ENCODE results near the gene SLC25A36.
A peak's percentile ranks its signal among the peaks of the same experiment; 100 is the strongest.
"Not testable (repeated sequence)": the region's sequence is repeated elsewhere in the genome, so short reads cannot be mapped to it uniquely, and the experiment has no call there.

Gene SLC25A36

DNA sequence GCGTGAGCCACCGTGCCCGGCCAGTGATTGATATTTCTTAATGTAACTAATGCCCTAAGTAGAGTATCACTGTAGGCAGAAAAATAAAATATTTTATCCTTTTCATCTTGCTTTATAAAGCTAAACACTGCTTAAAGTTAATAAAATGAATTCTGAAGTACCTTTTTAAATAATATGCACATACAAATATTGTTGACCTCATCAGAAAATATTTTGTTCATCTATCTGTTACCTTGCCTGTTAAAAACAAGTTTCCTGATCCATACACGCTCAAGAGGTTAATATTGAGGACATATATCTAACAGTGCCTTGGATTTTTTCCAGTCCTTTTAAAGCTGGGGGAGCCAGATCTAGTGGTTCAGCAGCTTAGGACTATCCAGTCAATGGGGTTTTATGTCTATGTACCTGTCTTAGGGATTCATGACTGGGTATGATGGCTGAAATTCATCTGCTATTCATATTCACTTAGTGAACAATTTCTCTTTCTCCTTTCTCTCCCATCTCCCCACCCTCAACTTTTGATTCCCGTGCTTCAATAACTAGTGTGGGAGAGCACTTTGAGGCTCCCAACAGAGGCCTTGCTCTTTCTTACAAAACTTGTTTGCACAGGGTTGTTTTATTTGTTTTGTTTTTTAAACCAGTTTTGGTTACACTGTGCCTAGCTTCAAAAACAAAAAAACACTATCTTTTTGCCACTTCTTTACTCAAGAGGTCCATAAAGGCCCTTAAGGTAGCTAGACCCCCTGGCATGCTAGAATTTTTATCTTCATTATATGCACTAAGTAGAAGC is 7.0 kb downstream of the SLC25A36 start:
- Histone ChIP-seq H3K4me3 (ENCODE audit: low read length, poor library complexity, severe bottlenecking) (peak overlapping the region; percentile 30), H3K79me2 (ENCODE audit: insufficient read depth, low read length) (peaks cover 99% of the 10 kb centered on the region), H3K36me3 (ENCODE audit: insufficient read depth, low read length) (no peaks in the 10 kb centered on the region), H3F3A (ENCODE audit: low read depth) (no peaks in the 10 kb centered on the region; the same call in 1 of the 2 replicates), H4K20me1 (ENCODE audit: insufficient read depth, low read length, poor library complexity, severe bottlenecking) (peaks cover 82% of the 10 kb centered on the region), H3K9me2 (replicated peaks; ENCODE audit: low read depth, low read length) (no peaks in the 10 kb centered on the region), H3K9me3 (ENCODE audit: insufficient read depth, low read depth, low read length) (no peaks in the 10 kb centered on the region), H3K27me3 (ENCODE audit: insufficient read depth, low read length, poor library complexity, severe bottlenecking) (no peaks in the 10 kb centered on the region), H3K9ac (ENCODE audit: low read depth, low read length, poor library complexity, severe bottlenecking) (no peak overlapping the region), H3K4me1 (ENCODE audit: insufficient read depth, low read length, poor library complexity, severe bottlenecking) (peaks cover 58% of the 10 kb centered on the region), H3K4me2 (ENCODE audit: low read depth, low read length, poor library complexity, severe bottlenecking) (peak overlapping the region; percentile 89), H2AFZ (ENCODE audit: low read length) (no peak overlapping the region)
- TF ChIP-seq CTCF (conservative IDR thresholded peaks at IDR 0.05; ENCODE audit: low read length) (no peak), EZH2phosphoT487 (IDR thresholded peaks at IDR 0.05; ENCODE audit: borderline replicate concordance) (no peak)

DNA sequence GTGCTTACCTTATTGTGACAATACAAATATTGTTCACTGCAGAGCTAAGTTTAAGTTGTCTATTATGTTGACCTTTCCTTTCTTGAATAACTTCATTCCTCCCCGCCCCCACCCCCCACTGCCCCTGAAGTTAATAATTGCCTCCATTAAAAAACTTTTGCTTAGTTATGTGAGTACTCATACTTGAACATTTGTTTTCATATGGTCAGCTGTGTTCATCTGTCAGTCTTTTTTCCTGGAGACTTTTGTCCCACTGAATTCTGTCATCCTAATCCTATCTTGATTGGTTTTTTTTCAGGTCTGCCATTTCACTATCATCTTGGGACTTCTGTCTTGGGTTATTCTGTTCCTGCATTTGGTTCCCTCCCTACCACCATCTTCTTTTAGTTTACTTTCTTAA is 8.5 kb downstream of the SLC25A36 start:
- Histone ChIP-seq H3K9me3 (ENCODE audit: insufficient read depth, low read depth, low read length) (no peaks in the 10 kb centered on the region), H3K9me2 (replicated peaks; ENCODE audit: low read depth, low read length) (no peaks in the 10 kb centered on the region), H3F3A (ENCODE audit: low read depth) (no peaks in the 10 kb centered on the region; the same call in 1 of the 2 replicates), H3K9ac (ENCODE audit: low read depth, low read length, poor library complexity, severe bottlenecking) (no peak overlapping the region), H3K27me3 (ENCODE audit: insufficient read depth, low read length, poor library complexity, severe bottlenecking) (no peaks in the 10 kb centered on the region), H3K36me3 (ENCODE audit: insufficient read depth, low read length) (no peaks in the 10 kb centered on the region), H3K4me1 (ENCODE audit: insufficient read depth, low read length, poor library complexity, severe bottlenecking) (peaks cover 50% of the 10 kb centered on the region), H4K20me1 (ENCODE audit: insufficient read depth, low read length, poor library complexity, severe bottlenecking) (peaks cover 82% of the 10 kb centered on the region), H3K79me2 (ENCODE audit: insufficient read depth, low read length) (peaks cover 99% of the 10 kb centered on the region), H3K4me2 (ENCODE audit: low read depth, low read length, poor library complexity, severe bottlenecking) (peak overlapping the region; percentile 89), H3K4me3 (ENCODE audit: low read length, poor library complexity, severe bottlenecking) (no peak overlapping the region), H2AFZ (ENCODE audit: low read length) (no peak overlapping the region)
- no peak for TF ChIP-seq CTCF (conservative IDR thresholded peaks at IDR 0.05; ENCODE audit: low read length)
- no peak for TF ChIP-seq EZH2phosphoT487 (IDR thresholded peaks at IDR 0.05; ENCODE audit: borderline replicate concordance)

DNA sequence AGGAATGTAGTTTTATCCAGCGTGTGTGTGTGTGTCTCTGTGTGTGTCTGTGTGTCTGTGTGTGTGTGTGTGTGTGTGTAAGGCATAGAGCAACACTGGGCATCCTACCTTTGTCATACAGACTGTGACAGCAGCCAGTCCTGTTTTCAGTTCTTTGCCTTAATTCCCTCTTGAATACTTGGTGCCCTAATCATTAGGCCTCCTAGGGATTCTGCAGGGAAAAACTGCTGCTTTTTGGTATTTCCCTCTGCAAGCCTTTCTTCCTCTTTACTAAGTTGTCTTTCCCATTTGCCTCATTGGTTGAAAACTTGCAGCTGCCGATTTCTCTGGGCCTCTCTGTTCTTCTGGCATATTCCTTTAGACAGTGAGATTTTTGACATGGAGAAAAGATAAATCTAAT is 9.2 kb downstream of the SLC25A36 start:
- H3K9ac ChIP-seq (ENCODE audit: low read depth, low read length, poor library complexity, severe bottlenecking), result no peak overlapping the region
- TF ChIP-seq EZH2phosphoT487 (IDR thresholded peaks at IDR 0.05; ENCODE audit: borderline replicate concordance) (no peak), CTCF (conservative IDR thresholded peaks at IDR 0.05; ENCODE audit: low read length) (no peak)
- no peaks in the 10 kb centered on the region for H3K27me3 ChIP-seq (ENCODE audit: insufficient read depth, low read length, poor library complexity, severe bottlenecking)
- H3K4me2 ChIP-seq (ENCODE audit: low read depth, low read length, poor library complexity, severe bottlenecking), result peak overlapping the region; percentile 89
- peaks cover 45% of the 10 kb centered on the region for H3K4me1 ChIP-seq (ENCODE audit: insufficient read depth, low read length, poor library complexity, severe bottlenecking)
- H3K4me3 ChIP-seq (ENCODE audit: low read length, poor library complexity, severe bottlenecking), result no peak overlapping the region
- no peaks in the 10 kb centered on the region for H3K36me3 ChIP-seq (ENCODE audit: insufficient read depth, low read length)
- H3K79me2 ChIP-seq (ENCODE audit: insufficient read depth, low read length), result peaks cover 99% of the 10 kb centered on the region
- no peak overlapping the region for H2AFZ ChIP-seq (ENCODE audit: low read length)
- no peaks in the 10 kb centered on the region for H3K9me3 ChIP-seq (ENCODE audit: insufficient read depth, low read depth, low read length)
- H3K9me2 ChIP-seq (replicated peaks; ENCODE audit: low read depth, low read length), result no peaks in the 10 kb centered on the region
- peaks cover 82% of the 10 kb centered on the region for H4K20me1 ChIP-seq (ENCODE audit: insufficient read depth, low read length, poor library complexity, severe bottlenecking)
- H3F3A ChIP-seq (ENCODE audit: low read depth), result no peaks in the 10 kb centered on the region; the same call in 1 of the 2 replicates

- Histone ChIP-seq H3K79me2 (ENCODE audit: insufficient read depth, low read length) (peaks cover 99% of the 10 kb centered on the region), H4K20me1 (ENCODE audit: insufficient read depth, low read length, poor library complexity, severe bottlenecking) (peaks cover 82% of the 10 kb centered on the region), H3K4me2 (ENCODE audit: low read depth, low read length, poor library complexity, severe bottlenecking) (peak overlapping the region; percentile 37), H3K4me1 (ENCODE audit: insufficient read depth, low read length, poor library complexity, severe bottlenecking) (peaks cover 39% of the 10 kb centered on the region)
- H3K36me3 ChIP-seq (ENCODE audit: insufficient read depth, low read length); H3K9me2 ChIP-seq (replicated peaks; ENCODE audit: low read depth, low read length); H3K9ac ChIP-seq (ENCODE audit: low read depth, low read length, poor library complexity, severe bottlenecking); H3K4me3 ChIP-seq (ENCODE audit: low read length, poor library complexity, severe bottlenecking); H3K9me3 ChIP-seq (ENCODE audit: insufficient read depth, low read depth, low read length); H3F3A ChIP-seq (ENCODE audit: low read depth); H2AFZ ChIP-seq (ENCODE audit: low read length); H3K27me3 ChIP-seq (ENCODE audit: insufficient read depth, low read length, poor library complexity, severe bottlenecking): not testable (repeated sequence)
These were observed 10.1 kb downstream of the SLC25A36 start for GRCh38 chr3:140951750-140952149.
